ENCODE results near the gene D2HGDH. TPM values are rescaled to one million over a fixed set of nuclear protein-coding genes. Genes with fewer than 3 reads are reported as not detected.

The D2HGDH gene
- total and polyA plus RNA-seq, 2 experiments from 2014 or later = 3.7 to 17.3 TPM

- H2AFZ ChIP-seq = no peak overlapping the region
- Mint-ChIP-seq H3K27me3 (ENCODE audit: insufficient read depth, low read depth, poor library complexity) (peaks cover 7% of the 10 kb centered on the region), H3K27ac (no peak overlapping the region), H3K4me1 (no peaks in the 10 kb centered on the region), H3K36me3 (ENCODE audit: low read depth) (peaks cover 25% of the 10 kb centered on the region), H3K9me3 (no peaks in the 10 kb centered on the region), H3K4me3 (no peak overlapping the region)
- no peak overlapping the region for H3K27ac ChIP-seq (ENCODE audit: low read depth)
- no peaks in the 10 kb centered on the region for H3K36me3 ChIP-seq (ENCODE audit: insufficient read depth)
- H3K27me3 ChIP-seq (ENCODE audit: insufficient read depth) = no peaks in the 10 kb centered on the region
- no peak overlapping the region for H3K4me3 ChIP-seq
- H4K20me1 ChIP-seq (replicated peaks; ENCODE audit: insufficient read depth) = no peaks in the 10 kb centered on the region
- H3K4me1 ChIP-seq (ENCODE audit: insufficient read depth) = no peaks in the 10 kb centered on the region
- TF ChIP-seq, protein P1, sequence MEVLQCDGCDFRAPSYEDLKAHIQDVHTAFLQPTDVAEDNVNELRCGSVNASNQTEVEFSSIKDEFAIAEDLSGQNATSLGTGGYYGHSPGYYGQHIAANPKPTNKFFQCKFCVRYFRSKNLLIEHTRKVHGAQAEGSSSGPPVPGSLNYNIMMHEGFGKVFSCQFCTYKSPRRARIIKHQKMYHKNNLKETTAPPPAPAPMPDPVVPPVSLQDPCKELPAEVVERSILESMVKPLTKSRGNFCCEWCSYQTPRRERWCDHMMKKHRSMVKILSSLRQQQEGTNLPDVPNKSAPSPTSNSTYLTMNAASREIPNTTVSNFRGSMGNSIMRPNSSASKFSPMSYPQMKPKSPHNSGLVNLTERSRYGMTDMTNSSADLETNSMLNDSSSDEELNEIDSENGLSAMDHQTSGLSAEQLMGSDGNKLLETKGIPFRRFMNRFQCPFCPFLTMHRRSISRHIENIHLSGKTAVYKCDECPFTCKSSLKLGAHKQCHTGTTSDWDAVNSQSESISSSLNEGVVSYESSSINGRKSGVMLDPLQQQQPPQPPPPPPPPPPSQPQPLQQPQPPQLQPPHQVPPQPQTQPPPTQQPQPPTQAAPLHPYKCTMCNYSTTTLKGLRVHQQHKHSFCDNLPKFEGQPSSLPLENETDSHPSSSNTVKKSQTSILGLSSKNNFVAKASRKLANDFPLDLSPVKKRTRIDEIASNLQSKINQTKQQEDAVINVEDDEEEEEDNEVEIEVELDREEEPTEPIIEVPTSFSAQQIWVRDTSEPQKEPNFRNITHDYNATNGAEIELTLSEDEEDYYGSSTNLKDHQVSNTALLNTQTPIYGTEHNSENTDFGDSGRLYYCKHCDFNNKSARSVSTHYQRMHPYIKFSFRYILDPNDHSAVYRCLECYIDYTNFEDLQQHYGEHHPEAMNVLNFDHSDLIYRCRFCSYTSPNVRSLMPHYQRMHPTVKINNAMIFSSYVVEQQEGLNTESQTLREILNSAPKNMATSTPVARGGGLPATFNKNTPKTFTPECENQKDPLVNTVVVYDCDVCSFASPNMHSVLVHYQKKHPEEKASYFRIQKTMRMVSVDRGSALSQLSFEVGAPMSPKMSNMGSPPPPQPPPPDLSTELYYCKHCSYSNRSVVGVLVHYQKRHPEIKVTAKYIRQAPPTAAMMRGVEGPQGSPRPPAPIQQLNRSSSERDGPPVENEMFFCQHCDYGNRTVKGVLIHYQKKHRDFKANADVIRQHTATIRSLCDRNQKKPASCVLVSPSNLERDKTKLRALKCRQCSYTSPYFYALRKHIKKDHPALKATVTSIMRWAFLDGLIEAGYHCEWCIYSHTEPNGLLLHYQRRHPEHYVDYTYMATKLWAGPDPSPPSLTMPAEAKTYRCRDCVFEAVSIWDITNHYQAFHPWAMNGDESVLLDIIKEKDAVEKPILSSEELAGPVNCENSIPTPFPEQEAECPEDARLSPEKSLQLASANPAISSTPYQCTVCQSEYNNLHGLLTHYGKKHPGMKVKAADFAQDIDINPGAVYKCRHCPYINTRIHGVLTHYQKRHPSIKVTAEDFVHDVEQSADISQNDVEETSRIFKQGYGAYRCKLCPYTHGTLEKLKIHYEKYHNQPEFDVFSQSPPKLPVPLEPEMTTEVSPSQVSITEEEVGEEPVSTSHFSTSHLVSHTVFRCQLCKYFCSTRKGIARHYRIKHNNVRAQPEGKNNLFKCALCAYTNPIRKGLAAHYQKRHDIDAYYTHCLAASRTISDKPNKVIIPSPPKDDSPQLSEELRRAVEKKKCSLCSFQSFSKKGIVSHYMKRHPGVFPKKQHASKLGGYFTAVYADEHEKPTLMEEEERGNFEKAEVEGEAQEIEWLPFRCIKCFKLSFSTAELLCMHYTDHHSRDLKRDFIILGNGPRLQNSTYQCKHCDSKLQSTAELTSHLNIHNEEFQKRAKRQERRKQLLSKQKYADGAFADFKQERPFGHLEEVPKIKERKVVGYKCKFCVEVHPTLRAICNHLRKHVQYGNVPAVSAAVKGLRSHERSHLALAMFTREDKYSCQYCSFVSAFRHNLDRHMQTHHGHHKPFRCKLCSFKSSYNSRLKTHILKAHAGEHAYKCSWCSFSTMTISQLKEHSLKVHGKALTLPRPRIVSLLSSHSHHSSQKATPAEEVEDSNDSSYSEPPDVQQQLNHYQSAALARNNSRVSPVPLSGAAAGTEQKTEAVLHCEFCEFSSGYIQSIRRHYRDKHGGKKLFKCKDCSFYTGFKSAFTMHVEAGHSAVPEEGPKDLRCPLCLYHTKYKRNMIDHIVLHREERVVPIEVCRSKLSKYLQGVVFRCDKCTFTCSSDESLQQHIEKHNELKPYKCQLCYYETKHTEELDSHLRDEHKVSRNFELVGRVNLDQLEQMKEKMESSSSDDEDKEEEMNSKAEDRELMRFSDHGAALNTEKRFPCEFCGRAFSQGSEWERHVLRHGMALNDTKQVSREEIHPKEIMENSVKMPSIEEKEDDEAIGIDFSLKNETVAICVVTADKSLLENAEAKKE (CRISPR knock-in tag; IDR thresholded peaks at IDR 0.05) = no peak
- TF ChIP-seq POLR2AphosphoS5 (IDR thresholded peaks at IDR 0.05; ENCODE audit: low read depth) (no peak), JUNB (IDR thresholded peaks at IDR 0.05; ENCODE audit: unreplicated experiment) (no peak), NANOG (IDR thresholded peaks at IDR 0.05; ENCODE audit: borderline replicate concordance) (no peak), STAT1 (IDR thresholded peaks at IDR 0.05; ENCODE audit: unreplicated experiment) (no peak), ZNF114 (CRISPR knock-in tag; IDR thresholded peaks at IDR 0.05) (no peak), EZH2phosphoT487 (IDR thresholded peaks at IDR 0.05; ENCODE audit: unreplicated experiment) (no peak), ZNF331 (CRISPR knock-in tag; IDR thresholded peaks at IDR 0.05; ENCODE audit: low read depth) (no peak), EZH2 (IDR thresholded peaks at IDR 0.05; ENCODE audit: low read depth, unreplicated experiment) (no peak), CREB1 (CRISPR knock-in tag; IDR thresholded peaks at IDR 0.05; ENCODE audit: low read depth) (no peak), ETS1 (IDR thresholded peaks at IDR 0.05) (no peak)
- TF ChIP-seq, protein P2, sequence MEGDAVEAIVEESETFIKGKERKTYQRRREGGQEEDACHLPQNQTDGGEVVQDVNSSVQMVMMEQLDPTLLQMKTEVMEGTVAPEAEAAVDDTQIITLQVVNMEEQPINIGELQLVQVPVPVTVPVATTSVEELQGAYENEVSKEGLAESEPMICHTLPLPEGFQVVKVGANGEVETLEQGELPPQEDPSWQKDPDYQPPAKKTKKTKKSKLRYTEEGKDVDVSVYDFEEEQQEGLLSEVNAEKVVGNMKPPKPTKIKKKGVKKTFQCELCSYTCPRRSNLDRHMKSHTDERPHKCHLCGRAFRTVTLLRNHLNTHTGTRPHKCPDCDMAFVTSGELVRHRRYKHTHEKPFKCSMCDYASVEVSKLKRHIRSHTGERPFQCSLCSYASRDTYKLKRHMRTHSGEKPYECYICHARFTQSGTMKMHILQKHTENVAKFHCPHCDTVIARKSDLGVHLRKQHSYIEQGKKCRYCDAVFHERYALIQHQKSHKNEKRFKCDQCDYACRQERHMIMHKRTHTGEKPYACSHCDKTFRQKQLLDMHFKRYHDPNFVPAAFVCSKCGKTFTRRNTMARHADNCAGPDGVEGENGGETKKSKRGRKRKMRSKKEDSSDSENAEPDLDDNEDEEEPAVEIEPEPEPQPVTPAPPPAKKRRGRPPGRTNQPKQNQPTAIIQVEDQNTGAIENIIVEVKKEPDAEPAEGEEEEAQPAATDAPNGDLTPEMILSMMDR (conservative IDR thresholded peaks at IDR 0.05; ENCODE audit: low read depth in 2 of 2) = no peak
- TF ChIP-seq, protein P3, sequence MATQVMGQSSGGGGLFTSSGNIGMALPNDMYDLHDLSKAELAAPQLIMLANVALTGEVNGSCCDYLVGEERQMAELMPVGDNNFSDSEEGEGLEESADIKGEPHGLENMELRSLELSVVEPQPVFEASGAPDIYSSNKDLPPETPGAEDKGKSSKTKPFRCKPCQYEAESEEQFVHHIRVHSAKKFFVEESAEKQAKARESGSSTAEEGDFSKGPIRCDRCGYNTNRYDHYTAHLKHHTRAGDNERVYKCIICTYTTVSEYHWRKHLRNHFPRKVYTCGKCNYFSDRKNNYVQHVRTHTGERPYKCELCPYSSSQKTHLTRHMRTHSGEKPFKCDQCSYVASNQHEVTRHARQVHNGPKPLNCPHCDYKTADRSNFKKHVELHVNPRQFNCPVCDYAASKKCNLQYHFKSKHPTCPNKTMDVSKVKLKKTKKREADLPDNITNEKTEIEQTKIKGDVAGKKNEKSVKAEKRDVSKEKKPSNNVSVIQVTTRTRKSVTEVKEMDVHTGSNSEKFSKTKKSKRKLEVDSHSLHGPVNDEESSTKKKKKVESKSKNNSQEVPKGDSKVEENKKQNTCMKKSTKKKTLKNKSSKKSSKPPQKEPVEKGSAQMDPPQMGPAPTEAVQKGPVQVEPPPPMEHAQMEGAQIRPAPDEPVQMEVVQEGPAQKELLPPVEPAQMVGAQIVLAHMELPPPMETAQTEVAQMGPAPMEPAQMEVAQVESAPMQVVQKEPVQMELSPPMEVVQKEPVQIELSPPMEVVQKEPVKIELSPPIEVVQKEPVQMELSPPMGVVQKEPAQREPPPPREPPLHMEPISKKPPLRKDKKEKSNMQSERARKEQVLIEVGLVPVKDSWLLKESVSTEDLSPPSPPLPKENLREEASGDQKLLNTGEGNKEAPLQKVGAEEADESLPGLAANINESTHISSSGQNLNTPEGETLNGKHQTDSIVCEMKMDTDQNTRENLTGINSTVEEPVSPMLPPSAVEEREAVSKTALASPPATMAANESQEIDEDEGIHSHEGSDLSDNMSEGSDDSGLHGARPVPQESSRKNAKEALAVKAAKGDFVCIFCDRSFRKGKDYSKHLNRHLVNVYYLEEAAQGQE (IDR thresholded peaks at IDR 0.05; ENCODE audit: unreplicated experiment) = no peak
- ATAC-seq (no peak), DNase-seq (ENCODE audit: low spot score) (no peak)
- no peak overlapping the region for H3K4me2 ChIP-seq
- no peaks in the 10 kb centered on the region for H3K9me2 ChIP-seq (ENCODE audit: insufficient read depth)
- no peaks in the 10 kb centered on the region for H3F3A ChIP-seq (replicated peaks; ENCODE audit: low read depth)
- no peaks in the 10 kb centered on the region for H3K79me2 ChIP-seq (replicated peaks; ENCODE audit: insufficient read depth)
Measured at GRCh38 chr2:241744028-241744754, 9.8 kb downstream of the D2HGDH start.
